ENCODE results near the gene G6PC2. TPM values are rescaled to one million over a fixed set of nuclear protein-coding genes. Genes with fewer than 3 reads are reported as not detected.

G6PC2 gene
- total and polyA plus RNA-seq, 10 of the 15 experiments (the other 5 are each of a cell fraction or from before 2014, with no cell fraction given): not detected

DNA sequence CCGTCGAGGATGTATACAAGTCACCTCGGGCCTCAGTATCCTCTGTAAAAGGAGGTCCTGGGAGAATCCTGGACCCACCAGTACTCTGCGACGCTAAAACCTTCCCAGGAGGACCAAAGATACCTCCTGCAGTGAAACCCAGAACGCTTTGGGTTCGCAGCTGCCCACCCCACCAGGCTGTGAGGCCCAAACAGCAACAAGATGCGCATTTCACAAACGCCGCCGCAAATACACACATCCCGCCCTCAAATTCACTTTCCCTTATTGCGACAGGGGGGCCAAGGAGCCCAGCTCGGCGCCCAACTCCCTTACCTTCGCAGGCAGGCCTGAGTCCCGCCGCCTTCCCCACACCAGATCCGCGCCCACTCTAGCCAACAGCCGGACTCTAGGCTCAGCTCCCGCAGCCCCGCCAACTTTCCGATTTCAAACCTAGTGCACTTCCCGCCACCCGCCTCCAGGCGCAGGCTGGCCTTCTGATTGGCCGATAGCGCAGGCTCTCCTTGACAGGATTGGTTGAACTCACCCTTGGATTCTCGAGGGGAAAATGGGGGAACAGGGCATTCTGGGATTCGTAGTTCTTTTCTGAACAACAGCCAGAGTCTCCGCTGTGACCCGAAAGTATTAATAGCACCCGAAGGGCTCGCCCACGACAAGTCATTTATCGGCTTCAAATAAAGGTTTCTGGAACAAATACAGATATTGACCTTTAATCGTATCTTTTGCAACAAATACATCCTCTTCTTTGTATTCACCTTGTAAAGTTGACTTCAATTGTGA lies 10.9 kb upstream of the G6PC2 start, which contains the start of gene SPC25 (continued):
- TF ChIP-seq, protein P1, sequence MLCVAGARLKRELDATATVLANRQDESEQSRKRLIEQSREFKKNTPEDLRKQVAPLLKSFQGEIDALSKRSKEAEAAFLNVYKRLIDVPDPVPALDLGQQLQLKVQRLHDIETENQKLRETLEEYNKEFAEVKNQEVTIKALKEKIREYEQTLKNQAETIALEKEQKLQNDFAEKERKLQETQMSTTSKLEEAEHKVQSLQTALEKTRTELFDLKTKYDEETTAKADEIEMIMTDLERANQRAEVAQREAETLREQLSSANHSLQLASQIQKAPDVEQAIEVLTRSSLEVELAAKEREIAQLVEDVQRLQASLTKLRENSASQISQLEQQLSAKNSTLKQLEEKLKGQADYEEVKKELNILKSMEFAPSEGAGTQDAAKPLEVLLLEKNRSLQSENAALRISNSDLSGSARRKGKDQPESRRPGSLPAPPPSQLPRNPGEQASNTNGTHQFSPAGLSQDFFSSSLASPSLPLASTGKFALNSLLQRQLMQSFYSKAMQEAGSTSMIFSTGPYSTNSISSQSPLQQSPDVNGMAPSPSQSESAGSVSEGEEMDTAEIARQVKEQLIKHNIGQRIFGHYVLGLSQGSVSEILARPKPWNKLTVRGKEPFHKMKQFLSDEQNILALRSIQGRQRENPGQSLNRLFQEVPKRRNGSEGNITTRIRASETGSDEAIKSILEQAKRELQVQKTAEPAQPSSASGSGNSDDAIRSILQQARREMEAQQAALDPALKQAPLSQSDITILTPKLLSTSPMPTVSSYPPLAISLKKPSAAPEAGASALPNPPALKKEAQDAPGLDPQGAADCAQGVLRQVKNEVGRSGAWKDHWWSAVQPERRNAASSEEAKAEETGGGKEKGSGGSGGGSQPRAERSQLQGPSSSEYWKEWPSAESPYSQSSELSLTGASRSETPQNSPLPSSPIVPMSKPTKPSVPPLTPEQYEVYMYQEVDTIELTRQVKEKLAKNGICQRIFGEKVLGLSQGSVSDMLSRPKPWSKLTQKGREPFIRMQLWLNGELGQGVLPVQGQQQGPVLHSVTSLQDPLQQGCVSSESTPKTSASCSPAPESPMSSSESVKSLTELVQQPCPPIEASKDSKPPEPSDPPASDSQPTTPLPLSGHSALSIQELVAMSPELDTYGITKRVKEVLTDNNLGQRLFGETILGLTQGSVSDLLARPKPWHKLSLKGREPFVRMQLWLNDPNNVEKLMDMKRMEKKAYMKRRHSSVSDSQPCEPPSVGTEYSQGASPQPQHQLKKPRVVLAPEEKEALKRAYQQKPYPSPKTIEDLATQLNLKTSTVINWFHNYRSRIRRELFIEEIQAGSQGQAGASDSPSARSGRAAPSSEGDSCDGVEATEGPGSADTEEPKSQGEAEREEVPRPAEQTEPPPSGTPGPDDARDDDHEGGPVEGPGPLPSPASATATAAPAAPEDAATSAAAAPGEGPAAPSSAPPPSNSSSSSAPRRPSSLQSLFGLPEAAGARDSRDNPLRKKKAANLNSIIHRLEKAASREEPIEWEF (IDR thresholded peaks at IDR 0.05; ENCODE audit: insufficient replicate concordance, low read depth, low read length): no peak
- TF ChIP-seq EED (IDR thresholded peaks at IDR 0.05; ENCODE audit: low read depth) (no peak), CREM (IDR thresholded peaks at IDR 0.05; ENCODE audit: low read depth) (peak; percentile 79), TCF7 (IDR thresholded peaks at IDR 0.05; ENCODE audit: borderline replicate concordance) (no peak), YBX1 (IDR thresholded peaks at IDR 0.05) (no peak)
- TF ChIP-seq, protein P2, sequence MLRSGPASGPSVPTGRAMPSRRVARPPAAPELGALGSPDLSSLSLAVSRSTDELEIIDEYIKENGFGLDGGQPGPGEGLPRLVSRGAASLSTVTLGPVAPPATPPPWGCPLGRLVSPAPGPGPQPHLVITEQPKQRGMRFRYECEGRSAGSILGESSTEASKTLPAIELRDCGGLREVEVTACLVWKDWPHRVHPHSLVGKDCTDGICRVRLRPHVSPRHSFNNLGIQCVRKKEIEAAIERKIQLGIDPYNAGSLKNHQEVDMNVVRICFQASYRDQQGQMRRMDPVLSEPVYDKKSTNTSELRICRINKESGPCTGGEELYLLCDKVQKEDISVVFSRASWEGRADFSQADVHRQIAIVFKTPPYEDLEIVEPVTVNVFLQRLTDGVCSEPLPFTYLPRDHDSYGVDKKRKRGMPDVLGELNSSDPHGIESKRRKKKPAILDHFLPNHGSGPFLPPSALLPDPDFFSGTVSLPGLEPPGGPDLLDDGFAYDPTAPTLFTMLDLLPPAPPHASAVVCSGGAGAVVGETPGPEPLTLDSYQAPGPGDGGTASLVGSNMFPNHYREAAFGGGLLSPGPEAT (IDR thresholded peaks at IDR 0.05; ENCODE audit: low read depth): peak; percentile 92
